DND-41 (cell line): ENCODE measurements around the gene PARP4.

ENCODE experiments used
- CTCF ChIP-seq: IDR thresholded peaks from 2 replicates; pipeline ENCODE4 v1.5.1; 2012; ENCODE audit warnings: borderline replicate concordance, low read length, moderate library complexity, mild to moderate bottlenecking; ENCODE audit not compliant: poor library complexity, severe bottlenecking; ENCODE audit errors: extremely low read depth
- EZH2 ChIP-seq: IDR thresholded peaks from 3 replicates; pipeline ENCODE4 v1.6.1; 2012; ENCODE audit warnings: borderline replicate concordance, low read depth, mild to moderate bottlenecking, moderate library complexity, low read length, inconsistent platforms; ENCODE audit not compliant: severe bottlenecking

DNA sequence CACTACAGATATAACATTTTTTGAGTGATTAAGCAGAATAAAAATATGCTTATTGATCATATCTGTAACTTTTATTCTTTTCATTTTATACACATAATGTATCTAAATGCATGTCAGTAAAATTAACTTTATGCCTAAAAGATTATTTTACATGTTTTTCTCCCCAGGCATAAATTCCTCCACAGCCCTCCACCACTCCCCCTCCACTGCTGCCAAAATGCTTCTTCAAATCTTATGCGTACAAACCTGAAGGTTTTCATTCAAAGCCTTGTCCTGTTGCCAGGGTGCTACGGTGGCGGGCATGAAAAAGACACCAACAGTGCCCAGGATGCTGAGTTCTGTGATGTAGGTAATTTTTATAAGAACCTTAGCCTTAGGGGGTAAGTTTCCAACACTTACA lies 52.9 kb downstream of the PARP4 start:
- TF ChIP-seq CTCF (no peak), EZH2 (no peak)
